ENCODE results near the gene PLAAT3. TPM values are rescaled to one million over a fixed set of nuclear protein-coding genes. Genes with fewer than 3 reads are reported as not detected.

PLAAT3 gene
- total RNA-seq, 1 donor from 2014 or later = 8.0 TPM

DNA sequence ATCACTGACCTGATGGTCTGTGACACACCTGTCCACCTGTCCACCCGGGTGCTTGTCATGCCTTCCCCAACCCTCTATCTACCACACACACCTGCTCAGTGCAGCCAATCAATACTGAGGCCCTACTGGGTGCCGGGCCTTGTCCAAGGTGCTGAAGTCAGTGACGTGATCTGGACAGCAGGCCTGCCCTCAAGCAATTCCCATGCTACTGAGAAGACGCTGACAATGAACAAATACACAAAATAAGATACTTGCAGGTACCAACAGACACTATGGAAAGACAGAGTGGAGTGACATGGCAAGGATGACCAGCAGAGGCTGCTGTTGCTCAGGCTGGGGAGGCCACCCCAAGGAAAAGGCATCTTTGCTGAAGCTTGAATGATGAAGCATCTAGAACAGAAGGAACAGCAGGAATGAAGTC, 21.2 kb downstream of the PLAAT3 start:
- H4K20me1 ChIP-seq (ENCODE audit: low read depth) = no peaks in the 10 kb centered on the region
- H3K4me1 ChIP-seq = no peaks in the 10 kb centered on the region
- H3K9me3 ChIP-seq (ENCODE audit: low read depth) = no peaks in the 10 kb centered on the region
- DNase-seq (ENCODE audit: low spot score) = peak; percentile 24
- H3K79me2 ChIP-seq (ENCODE audit: low read depth) = no peaks in the 10 kb centered on the region
- H3K4me1 Mint-ChIP-seq = no peaks in the 10 kb centered on the region
- peaks cover 2% of the 10 kb centered on the region for H3K27me3 Mint-ChIP-seq (ENCODE audit: insufficient read depth, low read depth)
- H3K9ac ChIP-seq = no peak overlapping the region
- no peaks in the 10 kb centered on the region for H3K36me3 Mint-ChIP-seq
- H3K27ac ChIP-seq = no peak overlapping the region
- peaks cover 3% of the 10 kb centered on the region for H3K9me3 Mint-ChIP-seq
- no peaks in the 10 kb centered on the region for H3F3A ChIP-seq (ENCODE audit: low read depth)
- H3K4me3 Mint-ChIP-seq = no peak overlapping the region
- no peak overlapping the region for H2AFZ ChIP-seq (replicated peaks)
- no peak overlapping the region for H3K4me3 ChIP-seq
- H3K27me3 ChIP-seq = no peaks in the 10 kb centered on the region
- no peak overlapping the region for H3K27ac Mint-ChIP-seq
- H3K4me2 ChIP-seq = no peak overlapping the region
- TF ChIP-seq, protein P1, sequence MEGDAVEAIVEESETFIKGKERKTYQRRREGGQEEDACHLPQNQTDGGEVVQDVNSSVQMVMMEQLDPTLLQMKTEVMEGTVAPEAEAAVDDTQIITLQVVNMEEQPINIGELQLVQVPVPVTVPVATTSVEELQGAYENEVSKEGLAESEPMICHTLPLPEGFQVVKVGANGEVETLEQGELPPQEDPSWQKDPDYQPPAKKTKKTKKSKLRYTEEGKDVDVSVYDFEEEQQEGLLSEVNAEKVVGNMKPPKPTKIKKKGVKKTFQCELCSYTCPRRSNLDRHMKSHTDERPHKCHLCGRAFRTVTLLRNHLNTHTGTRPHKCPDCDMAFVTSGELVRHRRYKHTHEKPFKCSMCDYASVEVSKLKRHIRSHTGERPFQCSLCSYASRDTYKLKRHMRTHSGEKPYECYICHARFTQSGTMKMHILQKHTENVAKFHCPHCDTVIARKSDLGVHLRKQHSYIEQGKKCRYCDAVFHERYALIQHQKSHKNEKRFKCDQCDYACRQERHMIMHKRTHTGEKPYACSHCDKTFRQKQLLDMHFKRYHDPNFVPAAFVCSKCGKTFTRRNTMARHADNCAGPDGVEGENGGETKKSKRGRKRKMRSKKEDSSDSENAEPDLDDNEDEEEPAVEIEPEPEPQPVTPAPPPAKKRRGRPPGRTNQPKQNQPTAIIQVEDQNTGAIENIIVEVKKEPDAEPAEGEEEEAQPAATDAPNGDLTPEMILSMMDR (IDR thresholded peaks at IDR 0.05) = peak; percentile 50
- TF ChIP-seq EZH2 (IDR thresholded peaks at IDR 0.05) (no peak), EZH2phosphoT487 (IDR thresholded peaks at IDR 0.05) (no peak)
- no peaks in the 10 kb centered on the region for H3K36me3 ChIP-seq

DNA sequence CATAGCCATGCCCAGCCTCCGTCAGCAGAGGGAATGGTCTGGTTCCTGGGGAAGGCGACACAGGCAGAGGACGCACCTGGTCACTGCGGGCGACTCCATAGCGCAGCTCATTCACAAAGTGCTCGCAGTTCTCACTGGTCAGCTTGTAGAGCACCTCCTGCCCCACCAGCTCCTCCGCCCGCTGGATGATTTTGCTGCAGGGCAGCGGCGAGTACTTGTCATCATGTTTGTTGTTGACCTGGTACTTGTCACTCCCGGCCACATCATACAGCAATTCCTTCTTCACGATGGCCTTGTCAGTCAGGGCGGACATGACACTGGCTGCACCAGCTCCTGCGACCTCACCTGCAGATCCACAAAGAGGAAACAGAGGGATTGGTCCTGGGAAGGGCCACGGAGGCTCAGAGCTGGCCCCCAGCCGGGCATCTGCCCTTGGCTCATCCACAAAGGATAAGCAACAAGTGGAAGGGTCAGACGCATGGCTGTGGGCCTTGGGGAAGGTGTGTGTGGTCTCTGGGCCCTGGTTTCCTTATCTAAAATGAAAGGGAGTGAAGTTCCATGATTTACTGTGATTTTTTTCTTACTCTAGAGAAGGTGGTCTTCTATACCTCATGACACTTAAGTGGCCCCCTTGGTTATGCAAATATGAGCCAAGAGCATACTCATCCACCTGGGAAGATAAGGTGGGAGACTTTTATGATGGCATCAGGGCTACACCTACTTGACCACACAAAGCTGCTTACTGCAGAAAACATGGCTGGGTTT, 24.0 kb downstream of the PLAAT3 start:
- Mint-ChIP-seq H3K27ac (no peak overlapping the region), H3K9me3 (no peaks in the 10 kb centered on the region), H3K4me3 (no peak overlapping the region), H3K4me1 (no peaks in the 10 kb centered on the region), H3K36me3 (no peaks in the 10 kb centered on the region), H3K27me3 (ENCODE audit: insufficient read depth, low read depth) (peaks cover 2% of the 10 kb centered on the region)
- no peak overlapping the region for H3K4me3 ChIP-seq
- H3K9me3 ChIP-seq (ENCODE audit: low read depth) = no peaks in the 10 kb centered on the region
- no peaks in the 10 kb centered on the region for H3K4me1 ChIP-seq
- no peaks in the 10 kb centered on the region for H4K20me1 ChIP-seq (ENCODE audit: low read depth)
- no peak overlapping the region for H2AFZ ChIP-seq (replicated peaks)
- H3K27me3 ChIP-seq = no peaks in the 10 kb centered on the region
- H3K36me3 ChIP-seq = no peaks in the 10 kb centered on the region
- no peaks in the 10 kb centered on the region for H3F3A ChIP-seq (ENCODE audit: low read depth)
- no peaks in the 10 kb centered on the region for H3K79me2 ChIP-seq (ENCODE audit: low read depth)
- H3K27ac ChIP-seq = no peak overlapping the region
- TF ChIP-seq EZH2phosphoT487 (IDR thresholded peaks at IDR 0.05) = no peak
- TF ChIP-seq, protein P1 (IDR thresholded peaks at IDR 0.05) = no peak
- no peak for TF ChIP-seq EZH2 (IDR thresholded peaks at IDR 0.05)
- H3K9ac ChIP-seq = no peak overlapping the region
- DNase-seq (ENCODE audit: low spot score) = no peak
- no peak overlapping the region for H3K4me2 ChIP-seq

DNA sequence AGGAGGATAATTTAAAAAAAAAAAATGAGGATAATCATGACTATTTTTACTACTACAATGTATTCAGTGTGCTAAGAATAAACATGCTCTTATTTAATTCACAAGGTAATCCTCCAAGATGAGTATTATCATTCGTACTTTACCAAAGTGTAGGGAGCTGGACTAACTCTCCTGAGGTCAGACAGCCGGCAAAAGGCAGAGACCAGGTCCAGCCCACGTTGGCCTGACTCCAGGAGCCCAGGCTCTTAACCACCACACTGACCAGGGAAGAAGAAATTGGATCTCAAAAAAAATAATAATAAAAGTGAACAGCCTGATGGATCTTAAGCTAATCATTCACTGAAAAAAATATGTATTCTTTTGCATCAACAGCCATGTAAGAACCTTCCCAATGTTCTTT, 25.2 kb downstream of the PLAAT3 start:
- Mint-ChIP-seq H3K9me3 (no peaks in the 10 kb centered on the region), H3K4me1 (no peaks in the 10 kb centered on the region), H3K36me3 (no peaks in the 10 kb centered on the region), H3K27me3 (ENCODE audit: insufficient read depth, low read depth) (peaks cover 2% of the 10 kb centered on the region), H3K4me3 (no peak overlapping the region), H3K27ac (no peak overlapping the region)
- Histone ChIP-seq H3K27ac (no peak overlapping the region), H3K4me2 (no peak overlapping the region), H3K4me3 (no peak overlapping the region), H3K36me3 (no peaks in the 10 kb centered on the region), H3K9ac (no peak overlapping the region), H3K79me2 (ENCODE audit: low read depth) (no peaks in the 10 kb centered on the region), H3F3A (ENCODE audit: low read depth) (no peaks in the 10 kb centered on the region), H3K4me1 (no peaks in the 10 kb centered on the region), H2AFZ (replicated peaks) (no peak overlapping the region), H3K27me3 (no peaks in the 10 kb centered on the region), H3K9me3 (ENCODE audit: low read depth) (no peaks in the 10 kb centered on the region), H4K20me1 (ENCODE audit: low read depth) (no peaks in the 10 kb centered on the region)
- no peak for DNase-seq (ENCODE audit: low spot score)
- TF ChIP-seq EZH2phosphoT487 (IDR thresholded peaks at IDR 0.05) (no peak), EZH2 (IDR thresholded peaks at IDR 0.05) (no peak)
- TF ChIP-seq, protein P1 (IDR thresholded peaks at IDR 0.05) = no peak

Measured in neural progenitor cell (in vitro differentiated cells).